ENCODE measurements around the gene PDE8B. TPM values are rescaled to one million over a fixed set of nuclear protein-coding genes. Genes with fewer than 3 reads are reported as not detected.

PDE8B gene
- polyA plus RNA-seq, 1 of the 3 experiments (the other 2 are of a cell fraction), result not detected

DNA sequence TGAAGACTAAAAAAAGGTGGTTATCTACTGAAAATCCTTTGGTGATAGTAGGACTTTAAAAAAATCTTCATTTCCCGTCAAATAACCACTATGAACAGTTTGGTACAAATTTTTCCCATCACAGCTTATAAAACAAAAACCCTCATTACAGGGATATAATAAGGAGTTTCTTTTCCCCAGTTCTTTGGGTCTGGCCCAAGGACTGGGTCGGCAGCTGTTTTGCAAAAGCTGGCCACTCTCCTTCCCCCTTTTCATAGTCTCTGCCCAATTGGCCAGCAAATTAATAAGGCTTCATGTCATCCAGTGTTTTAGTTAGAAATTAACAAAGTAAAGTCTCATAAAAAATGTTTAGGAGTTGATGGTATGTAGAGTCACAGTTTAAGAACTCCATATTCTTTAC is 47.0 kb upstream of the PDE8B start:
- H3K36me3 ChIP-seq (replicated peaks in 1 of 2; ENCODE audit: control insufficient read depth in 1 of 2, insufficient read depth in 2 of 2, low read length in 1 of 2), result no peaks in the 10 kb centered on the region
- H3K9me2 ChIP-seq, result no peaks in the 10 kb centered on the region
- CTCF ChIA-PET, result no interaction called here
- H3F3A ChIP-seq (replicated peaks; ENCODE audit: insufficient read depth), result no peaks in the 10 kb centered on the region
- H3K79me2 ChIP-seq (ENCODE audit: insufficient read depth), result no peaks in the 10 kb centered on the region
- H3K4me1 ChIP-seq (ENCODE audit: control insufficient read depth in 1 of 2, insufficient read depth in 2 of 2, low read depth in 1 of 2, low read length in 1 of 2), result peaks cover 8% of the 10 kb centered on the region in 2 experiments; a peak in 2 of 4 replicates
- H3K9me3 ChIP-seq, result no peaks in the 10 kb centered on the region
- H4K20me1 ChIP-seq (ENCODE audit: insufficient read depth), result no peaks in the 10 kb centered on the region
- POLR2A ChIA-PET, result no interaction called here
- H3K9ac ChIP-seq, result no peak overlapping the region
- TF ChIP-seq, protein P1, sequence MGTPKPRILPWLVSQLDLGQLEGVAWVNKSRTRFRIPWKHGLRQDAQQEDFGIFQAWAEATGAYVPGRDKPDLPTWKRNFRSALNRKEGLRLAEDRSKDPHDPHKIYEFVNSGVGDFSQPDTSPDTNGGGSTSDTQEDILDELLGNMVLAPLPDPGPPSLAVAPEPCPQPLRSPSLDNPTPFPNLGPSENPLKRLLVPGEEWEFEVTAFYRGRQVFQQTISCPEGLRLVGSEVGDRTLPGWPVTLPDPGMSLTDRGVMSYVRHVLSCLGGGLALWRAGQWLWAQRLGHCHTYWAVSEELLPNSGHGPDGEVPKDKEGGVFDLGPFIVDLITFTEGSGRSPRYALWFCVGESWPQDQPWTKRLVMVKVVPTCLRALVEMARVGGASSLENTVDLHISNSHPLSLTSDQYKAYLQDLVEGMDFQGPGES (IDR thresholded peaks at IDR 0.05; ENCODE audit: low read depth, low read length), result no peak
- no peak for TF ChIP-seq SMC3 (IDR thresholded peaks at IDR 0.05; ENCODE audit: low read depth, low read length)
- TF ChIP-seq GATA2 (CRISPR knock-in tag; IDR thresholded peaks at IDR 0.05), result no peak
- TF ChIP-seq EP300 (IDR thresholded peaks at IDR 0.05; ENCODE audit: borderline replicate concordance in 1 of 2, low read depth in 1 of 2, low read length in 1 of 2), result no peak
- TF ChIP-seq TAF1 (IDR thresholded peaks at IDR 0.05; ENCODE audit: borderline replicate concordance, low read depth, low read length), result no peak
- TF ChIP-seq RXRA (IDR thresholded peaks at IDR 0.05; ENCODE audit: borderline replicate concordance, low read depth), result no peak
- TF ChIP-seq MEF2A (IDR thresholded peaks at IDR 0.05; ENCODE audit: borderline replicate concordance, low read depth), result no peak
- no peak for TF ChIP-seq NRF1 (IDR thresholded peaks at IDR 0.05; ENCODE audit: low read depth, low read length)
- TF ChIP-seq RFX5 (IDR thresholded peaks at IDR 0.05; ENCODE audit: low read length), result no peak
- TF ChIP-seq, protein P2, sequence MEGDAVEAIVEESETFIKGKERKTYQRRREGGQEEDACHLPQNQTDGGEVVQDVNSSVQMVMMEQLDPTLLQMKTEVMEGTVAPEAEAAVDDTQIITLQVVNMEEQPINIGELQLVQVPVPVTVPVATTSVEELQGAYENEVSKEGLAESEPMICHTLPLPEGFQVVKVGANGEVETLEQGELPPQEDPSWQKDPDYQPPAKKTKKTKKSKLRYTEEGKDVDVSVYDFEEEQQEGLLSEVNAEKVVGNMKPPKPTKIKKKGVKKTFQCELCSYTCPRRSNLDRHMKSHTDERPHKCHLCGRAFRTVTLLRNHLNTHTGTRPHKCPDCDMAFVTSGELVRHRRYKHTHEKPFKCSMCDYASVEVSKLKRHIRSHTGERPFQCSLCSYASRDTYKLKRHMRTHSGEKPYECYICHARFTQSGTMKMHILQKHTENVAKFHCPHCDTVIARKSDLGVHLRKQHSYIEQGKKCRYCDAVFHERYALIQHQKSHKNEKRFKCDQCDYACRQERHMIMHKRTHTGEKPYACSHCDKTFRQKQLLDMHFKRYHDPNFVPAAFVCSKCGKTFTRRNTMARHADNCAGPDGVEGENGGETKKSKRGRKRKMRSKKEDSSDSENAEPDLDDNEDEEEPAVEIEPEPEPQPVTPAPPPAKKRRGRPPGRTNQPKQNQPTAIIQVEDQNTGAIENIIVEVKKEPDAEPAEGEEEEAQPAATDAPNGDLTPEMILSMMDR (IDR thresholded peaks at IDR 0.05), result no peak
- TF ChIP-seq MXI1 (IDR thresholded peaks at IDR 0.05; ENCODE audit: low read depth, low read length), result no peak
- TF ChIP-seq, protein P3, sequence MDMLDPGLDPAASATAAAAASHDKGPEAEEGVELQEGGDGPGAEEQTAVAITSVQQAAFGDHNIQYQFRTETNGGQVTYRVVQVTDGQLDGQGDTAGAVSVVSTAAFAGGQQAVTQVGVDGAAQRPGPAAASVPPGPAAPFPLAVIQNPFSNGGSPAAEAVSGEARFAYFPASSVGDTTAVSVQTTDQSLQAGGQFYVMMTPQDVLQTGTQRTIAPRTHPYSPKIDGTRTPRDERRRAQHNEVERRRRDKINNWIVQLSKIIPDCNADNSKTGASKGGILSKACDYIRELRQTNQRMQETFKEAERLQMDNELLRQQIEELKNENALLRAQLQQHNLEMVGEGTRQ (IDR thresholded peaks at IDR 0.05; ENCODE audit: borderline replicate concordance, low read depth, low read length), result no peak
- no peak for TF ChIP-seq SIN3A (IDR thresholded peaks at IDR 0.05; ENCODE audit: borderline replicate concordance, low read depth, low read length)
- TF ChIP-seq, protein P4, sequence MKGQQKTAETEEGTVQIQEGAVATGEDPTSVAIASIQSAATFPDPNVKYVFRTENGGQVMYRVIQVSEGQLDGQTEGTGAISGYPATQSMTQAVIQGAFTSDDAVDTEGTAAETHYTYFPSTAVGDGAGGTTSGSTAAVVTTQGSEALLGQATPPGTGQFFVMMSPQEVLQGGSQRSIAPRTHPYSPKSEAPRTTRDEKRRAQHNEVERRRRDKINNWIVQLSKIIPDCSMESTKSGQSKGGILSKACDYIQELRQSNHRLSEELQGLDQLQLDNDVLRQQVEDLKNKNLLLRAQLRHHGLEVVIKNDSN (IDR thresholded peaks at IDR 0.05; ENCODE audit: borderline replicate concordance, low read depth), result no peak
- no peak for TF ChIP-seq ELF1 (IDR thresholded peaks at IDR 0.05)
- TF ChIP-seq, protein P5, sequence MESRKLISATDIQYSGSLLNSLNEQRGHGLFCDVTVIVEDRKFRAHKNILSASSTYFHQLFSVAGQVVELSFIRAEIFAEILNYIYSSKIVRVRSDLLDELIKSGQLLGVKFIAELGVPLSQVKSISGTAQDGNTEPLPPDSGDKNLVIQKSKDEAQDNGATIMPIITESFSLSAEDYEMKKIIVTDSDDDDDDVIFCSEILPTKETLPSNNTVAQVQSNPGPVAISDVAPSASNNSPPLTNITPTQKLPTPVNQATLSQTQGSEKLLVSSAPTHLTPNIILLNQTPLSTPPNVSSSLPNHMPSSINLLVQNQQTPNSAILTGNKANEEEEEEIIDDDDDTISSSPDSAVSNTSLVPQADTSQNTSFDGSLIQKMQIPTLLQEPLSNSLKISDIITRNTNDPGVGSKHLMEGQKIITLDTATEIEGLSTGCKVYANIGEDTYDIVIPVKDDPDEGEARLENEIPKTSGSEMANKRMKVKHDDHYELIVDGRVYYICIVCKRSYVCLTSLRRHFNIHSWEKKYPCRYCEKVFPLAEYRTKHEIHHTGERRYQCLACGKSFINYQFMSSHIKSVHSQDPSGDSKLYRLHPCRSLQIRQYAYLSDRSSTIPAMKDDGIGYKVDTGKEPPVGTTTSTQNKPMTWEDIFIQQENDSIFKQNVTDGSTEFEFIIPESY (IDR thresholded peaks at IDR 0.05; ENCODE audit: borderline replicate concordance, low read depth), result no peak
- no peak for TF ChIP-seq FOSL2 (IDR thresholded peaks at IDR 0.05; ENCODE audit: borderline replicate concordance, low read depth)
- no peak for TF ChIP-seq FOXJ3 (CRISPR knock-in tag; IDR thresholded peaks at IDR 0.05)
- TF ChIP-seq FOXM1 (IDR thresholded peaks at IDR 0.05; ENCODE audit: low read depth), result no peak
- no peak for TF ChIP-seq NFIC (IDR thresholded peaks at IDR 0.05; ENCODE audit: borderline replicate concordance)
- no peak overlapping the region for H3K4me2 ChIP-seq
- no peak overlapping the region for H2AFZ ChIP-seq (ENCODE audit: low read depth)
- H3K27ac ChIP-seq (ENCODE audit: low read depth in 2 of 2, low read length in 1 of 2), result no peak overlapping the region
- H3K27me3 ChIP-seq (ENCODE audit: insufficient read depth), result no peaks in the 10 kb centered on the region; the same call in 1 of the 2 replicates
- WGBS (ENCODE audit: low lambda C conversion rate), result 59% methylated on average over 2 of the region's 2 CpGs
- no peak overlapping the region for H3K4me3 ChIP-seq (ENCODE audit: low read depth in 2 of 2, low read length in 1 of 2)
- DNase-seq, result no peak

All from SK-N-SH (cell line).